KG1 (cell line): Measurements from ENCODE around the gene SHLD3.
A peak's percentile ranks its signal among the peaks of the same experiment; 100 is the strongest.
"Not testable (repeated sequence)": the region's sequence is repeated elsewhere in the genome, so short reads cannot be mapped to it uniquely, and the experiment has no call there.

ENCODE experiments used
- DNase-seq: peaks from one replicate; lab custom pipeline; 2025; lab: John Stamatoyannopoulos, UW

Gene SHLD3, protein sequence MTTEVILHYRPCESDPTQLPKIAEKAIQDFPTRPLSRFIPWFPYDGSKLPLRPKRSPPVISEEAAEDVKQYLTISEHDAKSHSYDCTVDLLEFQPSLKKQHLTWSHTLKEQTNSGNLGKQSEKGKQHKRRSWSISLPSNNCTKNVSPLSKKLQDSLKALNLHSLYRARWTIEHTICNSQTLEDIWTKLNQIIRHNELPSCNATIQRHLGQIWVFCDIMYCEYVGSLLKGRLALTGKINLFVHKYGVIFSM

DNA sequence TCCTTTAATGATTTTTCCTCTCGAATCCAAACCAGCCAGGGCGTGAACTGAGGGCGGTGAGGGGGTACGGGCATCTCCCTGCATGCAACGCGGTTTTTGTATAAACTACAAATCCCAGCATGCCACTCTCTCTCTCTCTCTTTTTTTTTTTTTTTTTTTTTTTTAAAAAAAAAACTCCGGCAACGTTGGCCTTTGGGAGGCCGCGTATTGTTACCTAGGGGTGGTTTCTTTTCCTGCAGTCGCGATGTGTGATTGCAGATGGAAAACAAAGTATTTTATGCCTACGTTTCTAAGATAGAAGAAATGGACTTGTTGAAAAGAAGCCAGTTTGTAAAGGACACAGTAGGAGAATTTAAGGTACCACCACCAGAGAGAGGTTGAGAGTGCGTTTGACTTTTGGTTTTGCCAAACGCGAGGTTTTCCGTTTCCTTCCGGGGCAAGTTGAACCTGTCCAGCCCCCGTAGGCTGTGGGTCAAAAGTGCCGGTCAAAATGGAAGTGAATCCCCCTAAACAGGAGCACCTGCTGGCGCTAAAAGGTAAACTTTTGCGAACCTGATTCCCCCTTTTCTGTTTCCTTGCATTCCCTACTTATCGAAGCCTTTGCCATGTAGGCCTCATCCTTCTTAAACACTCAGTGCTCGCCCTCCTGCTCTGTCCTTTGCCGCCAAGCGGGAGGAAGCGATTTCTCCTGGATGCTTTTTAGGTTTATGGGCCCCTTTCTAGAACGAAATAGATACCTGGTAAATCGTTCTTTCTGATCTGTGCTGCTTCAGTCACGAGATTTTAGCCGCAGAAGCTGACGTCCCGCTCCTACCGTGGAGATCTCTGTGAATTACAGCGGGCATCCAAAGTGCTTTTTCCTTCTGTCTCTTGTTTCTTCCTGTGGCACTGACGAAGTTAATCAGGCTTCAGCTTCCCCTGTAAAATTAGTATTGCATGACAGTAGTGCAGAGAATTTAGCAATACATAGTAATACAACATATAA, at the start of gene SHLD3, which contains the start of gene TRAPPC13:
Gene SHLD3 (plus strand): TSS at position 457 of the 985 bp plus-strand sequence. CDS start 4,561 bp downstream, outside the sequence.
Gene TRAPPC13 (plus strand): TSS at position 457 of the 985 bp plus-strand sequence. CDS start 34 bp downstream, at position 491.
- peak; percentile 95 for DNase-seq

DNA sequence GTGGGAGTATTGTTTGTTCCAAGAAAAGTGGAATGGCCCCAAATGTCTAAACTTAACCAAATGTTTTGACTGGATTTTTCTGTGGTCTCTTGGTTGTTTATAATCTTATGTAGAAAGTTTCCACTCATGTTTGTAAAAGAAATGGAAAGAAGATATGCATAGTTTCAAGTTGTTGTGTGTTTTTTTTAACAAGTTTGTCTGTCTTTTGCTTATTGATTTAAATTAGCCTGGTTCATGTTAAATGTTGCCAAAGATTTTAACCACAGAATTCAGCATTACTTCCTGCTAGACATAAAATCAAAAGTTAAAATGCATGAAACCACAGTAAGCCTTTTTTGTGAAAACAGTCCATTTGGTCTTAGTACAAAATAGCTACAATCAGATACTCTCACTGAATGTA, 47.7 kb upstream of the SHLD3 start:
- DNase-seq, result no peak

- DNase-seq, result no peak
Observed at GRCh38 chr5:65588694-65589093, 36.1 kb upstream of the SHLD3 start.

DNA sequence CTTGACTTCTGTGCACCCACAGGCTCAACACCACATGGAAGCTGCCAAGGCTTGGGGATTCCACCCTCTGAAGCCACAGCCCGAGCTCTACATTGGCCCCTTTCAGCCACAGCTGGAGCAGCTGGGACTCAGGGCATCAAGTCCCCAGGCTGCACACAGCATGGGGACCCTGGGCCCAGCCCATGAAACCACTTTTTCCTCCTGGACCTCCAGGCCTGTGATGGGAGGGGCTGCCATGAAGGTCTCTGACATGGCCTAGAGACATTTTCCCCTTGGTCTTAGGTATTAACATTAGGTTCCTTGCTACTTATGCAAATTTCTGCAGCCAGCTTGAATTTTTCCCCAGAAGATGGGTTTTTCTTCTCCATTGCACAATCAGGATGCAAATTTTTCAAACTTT, 23.1 kb upstream of the SHLD3 start:
- DNase-seq, result not testable (repeated sequence)

- no peak for DNase-seq
Observed at GRCh38 chr5:65611524-65611923, 13.3 kb upstream of the SHLD3 start.

GRCh38 chr5:65612298-65612907, 12.4 kb upstream of the SHLD3 start:
- DNase-seq, result no peak

DNA sequence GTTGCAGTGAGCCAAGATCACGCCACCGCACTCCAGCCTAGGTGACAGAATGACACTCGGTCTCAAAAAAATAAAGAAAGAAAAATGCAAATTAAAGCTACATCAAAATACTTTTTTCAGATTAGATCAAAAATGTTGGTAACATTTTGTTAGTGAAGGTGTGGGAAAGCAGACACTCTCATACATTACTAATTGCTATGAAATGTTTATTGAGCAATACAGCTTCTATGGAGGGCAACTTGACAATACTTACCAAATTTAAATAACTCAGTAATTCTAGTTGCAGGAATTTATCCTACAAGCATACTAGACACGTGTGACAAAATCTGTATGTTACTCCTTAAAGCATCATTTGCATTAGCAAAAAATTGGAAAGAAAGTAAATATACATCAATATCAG, 4.8 kb upstream of the SHLD3 start:
- DNase-seq, result no peak

DNA sequence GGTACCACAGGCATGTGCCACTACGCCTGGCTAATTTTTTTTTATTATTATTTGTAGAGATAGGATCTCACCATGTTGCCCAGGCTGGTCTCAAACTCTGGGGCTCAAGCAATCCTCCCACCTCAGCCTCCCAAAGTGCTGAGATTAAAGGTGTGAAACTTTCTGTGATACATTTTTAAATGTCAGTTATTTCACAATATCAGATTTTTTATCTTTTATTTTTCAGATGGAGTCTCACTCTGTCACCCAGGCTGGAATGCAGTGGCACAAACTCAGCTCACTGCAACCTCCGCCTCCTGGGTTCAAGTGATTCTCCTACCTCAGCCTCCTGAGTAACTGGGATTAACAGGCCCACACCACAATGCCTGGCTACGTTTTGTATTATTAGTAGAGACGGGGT, 2.9 kb upstream of the SHLD3 start:
- not testable (repeated sequence) for DNase-seq

DNA sequence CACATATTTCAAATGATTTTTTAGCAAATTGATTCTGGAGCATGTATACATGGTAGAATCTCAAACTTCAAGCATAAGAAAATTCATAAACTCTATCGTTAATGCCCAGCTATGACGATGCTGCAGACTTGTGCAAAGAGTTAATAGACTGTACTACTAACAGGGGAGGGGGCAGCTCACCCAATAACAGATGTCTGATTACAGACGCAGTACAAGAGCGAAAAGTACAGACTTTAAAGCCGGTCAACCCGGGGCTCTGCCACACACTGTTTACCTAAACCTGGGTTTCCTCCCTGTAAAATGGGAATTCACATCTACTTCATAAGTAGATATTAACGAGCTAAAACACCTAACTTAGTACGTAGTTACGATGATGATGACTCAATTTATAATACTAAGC, 1.3 kb upstream of the SHLD3 start:
- DNase-seq, result no peak

- DNase-seq, result peak; percentile 98
Observed at GRCh38 chr5:65624025-65624570, 729 bp upstream of the SHLD3 start, which contains the start of gene TRIM23. TRIM23 (minus strand) TSS chr5:65624333; CDS start chr5:65624274, 59 bp downstream.

- no peak for DNase-seq
Observed at GRCh38 chr5:65625743-65626142, 916 bp downstream of the SHLD3 start.

GRCh38 chr5:65630981-65631380, 6.2 kb downstream of the SHLD3 start:
- no peak for DNase-seq

DNA sequence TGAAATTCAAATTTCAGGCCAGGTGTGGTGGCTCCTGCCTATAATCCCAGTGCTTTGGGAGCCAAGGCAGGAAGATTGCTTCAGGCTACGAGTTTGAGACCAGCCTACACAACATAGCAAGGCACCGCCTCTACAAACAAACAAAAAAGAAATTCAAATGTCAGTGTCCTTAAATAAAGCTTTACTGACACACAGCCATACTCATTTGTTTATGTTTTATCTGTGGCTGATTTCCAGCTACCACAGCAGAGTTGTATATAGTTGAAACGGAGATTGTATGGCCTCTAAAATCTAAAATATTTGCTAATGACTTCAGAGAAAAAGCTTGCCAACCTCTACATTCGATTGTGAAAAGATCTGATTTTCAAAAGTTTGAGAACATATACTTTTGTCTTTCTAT, 15.4 kb downstream of the SHLD3 start:
- no peak for DNase-seq

DNA sequence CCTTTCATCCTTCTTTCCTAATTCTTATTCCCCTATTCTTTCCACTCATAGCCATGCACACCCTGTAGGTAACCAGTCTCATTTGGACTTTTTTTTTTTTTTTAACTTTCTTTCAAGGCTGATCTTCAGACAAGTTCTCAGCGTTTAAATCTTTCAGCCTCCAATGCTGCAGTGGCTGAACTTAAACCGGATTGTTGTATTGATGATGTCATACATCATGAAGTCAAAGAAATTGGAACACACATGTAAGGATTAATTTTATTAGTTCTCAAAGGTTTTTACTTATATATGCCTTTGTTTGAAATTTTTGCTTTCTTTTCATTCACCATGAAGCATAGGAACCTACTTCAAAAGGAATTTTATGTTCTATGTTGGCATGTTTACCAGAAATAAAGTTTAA, 22.1 kb downstream of the SHLD3 start:
- DNase-seq, result no peak

DNA sequence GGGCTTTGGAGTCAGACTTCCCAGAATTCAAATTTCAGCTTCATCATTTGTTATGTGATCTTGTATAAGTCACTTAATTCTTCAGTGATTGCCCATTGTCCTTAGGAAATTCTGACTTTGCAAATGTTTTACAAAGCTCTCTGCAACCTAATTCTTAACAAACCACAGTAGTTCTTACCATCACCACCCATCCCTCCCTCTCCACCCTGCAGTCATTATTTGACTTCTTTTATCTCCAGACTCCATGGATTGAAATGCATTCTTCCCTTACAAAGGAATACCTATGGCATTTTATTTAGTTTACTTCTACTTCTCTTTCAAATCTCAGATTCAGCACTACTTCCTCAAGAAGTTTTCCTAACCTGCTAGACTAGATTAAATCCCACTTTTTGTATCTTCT, 23.1 kb downstream of the SHLD3 start:
- DNase-seq, result no peak

DNA sequence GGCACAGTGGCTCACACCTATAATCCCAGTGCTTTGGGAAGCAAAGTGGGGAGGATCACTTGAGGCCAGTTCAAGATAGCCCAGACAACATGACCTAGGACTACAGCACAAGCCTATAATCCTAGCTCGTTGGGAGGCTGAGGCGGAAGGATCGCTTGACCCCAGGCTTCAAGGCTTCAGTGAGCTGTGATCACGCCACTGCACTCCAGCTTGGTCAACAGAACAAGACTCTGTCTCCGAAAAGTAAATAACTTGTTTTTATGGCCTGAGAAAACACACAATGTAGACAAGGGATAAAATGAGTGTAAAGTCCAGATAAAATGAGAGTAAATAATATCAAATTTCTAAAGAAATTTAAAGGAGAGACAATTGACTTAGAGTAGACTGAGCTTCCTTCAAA, 26.3 kb downstream of the SHLD3 start:
- DNase-seq, result no peak

DNA sequence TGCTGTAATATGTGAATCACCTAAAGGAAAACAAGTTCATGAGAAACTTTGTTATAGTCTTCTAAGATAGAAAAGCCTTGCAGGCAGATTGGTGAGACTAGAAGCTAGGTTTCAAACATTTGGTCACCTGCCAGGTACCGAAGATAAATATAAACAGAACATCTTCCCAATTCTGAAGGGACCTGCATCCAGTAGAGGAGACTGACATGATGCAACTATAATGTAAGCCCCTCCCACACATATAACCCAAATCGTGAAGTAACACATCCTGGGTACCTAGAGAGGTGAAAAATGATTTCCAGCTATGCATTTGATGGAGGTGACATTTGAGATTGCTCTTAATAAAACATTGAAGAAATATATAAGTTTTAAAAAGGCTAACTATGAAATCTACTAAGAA, 29.9 kb downstream of the SHLD3 start:
- DNase-seq, result no peak

DNA sequence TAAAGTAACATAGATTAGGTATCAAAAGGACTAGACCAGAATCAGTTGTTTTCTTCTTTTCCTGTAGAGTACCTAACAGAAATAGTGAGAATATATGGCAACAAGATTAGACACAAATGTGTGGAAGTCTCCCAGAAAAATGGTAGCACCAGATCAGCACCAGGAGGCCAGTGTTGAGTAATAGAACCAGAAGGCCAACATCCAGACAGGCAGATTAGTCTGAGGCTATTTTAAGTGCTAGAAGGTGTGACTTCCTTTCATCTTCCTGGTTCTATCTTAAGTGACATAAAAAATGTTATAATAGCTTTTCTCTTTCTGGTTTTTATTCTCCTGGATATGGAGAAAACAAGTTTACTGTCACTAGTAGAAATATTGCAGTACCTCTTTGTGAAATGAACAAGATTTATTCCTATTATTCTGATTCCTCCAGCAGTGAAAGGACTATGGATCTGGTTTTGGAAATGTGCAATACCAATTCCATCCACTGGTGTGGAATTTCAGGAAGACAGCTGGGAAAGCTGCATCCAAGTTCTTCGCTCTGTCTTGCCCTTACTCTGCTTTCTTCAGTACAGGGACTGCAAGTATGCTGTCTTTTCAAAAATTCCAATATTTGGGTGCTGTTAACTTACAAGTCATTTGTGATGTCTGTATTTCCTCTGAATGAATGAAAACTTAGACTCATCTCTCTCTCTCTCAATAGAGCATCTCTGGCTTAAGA, 39.1 kb downstream of the SHLD3 start:
- DNase-seq, result no peak

DNA sequence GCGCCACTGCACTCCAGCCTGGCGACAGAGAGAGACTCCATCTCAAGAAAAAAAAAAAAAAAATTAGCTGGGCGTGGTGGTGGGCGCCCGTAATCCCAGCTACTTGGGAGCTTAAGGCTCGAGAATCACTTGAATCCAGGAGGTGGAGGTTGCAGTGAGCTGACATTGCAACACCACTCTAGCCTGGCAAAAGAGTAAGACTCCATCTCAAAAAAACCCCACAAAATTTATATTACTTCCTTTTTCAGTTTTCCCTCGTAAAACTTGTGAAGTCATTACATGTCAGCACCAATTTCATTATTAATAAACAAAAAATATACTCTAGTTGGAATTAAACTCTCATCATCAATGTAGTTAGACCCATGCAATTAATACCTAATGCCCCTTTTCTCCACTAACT, 43.9 kb downstream of the SHLD3 start:
- no peak for DNase-seq

- no peak for DNase-seq
Observed at GRCh38 chr5:65672796-65673195, 48.0 kb downstream of the SHLD3 start.

DNA sequence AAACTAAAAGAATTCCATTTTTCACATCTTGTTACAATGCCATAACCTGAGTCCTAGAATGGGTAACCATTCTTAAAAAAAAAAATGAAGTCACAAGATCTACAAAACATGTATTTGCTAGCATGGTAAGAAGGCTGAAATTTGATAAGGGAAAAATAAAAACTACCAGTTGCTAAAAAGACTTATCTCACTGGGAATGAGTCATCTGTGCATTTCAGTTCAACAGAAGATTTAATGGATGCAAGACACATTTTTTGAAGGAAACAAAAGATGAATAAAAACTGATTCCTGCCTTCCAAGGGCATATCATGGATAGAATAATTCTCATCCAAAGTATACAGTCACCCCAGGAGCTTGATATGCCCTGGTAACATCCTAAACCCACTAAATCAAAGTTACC, 49.9 kb downstream of the SHLD3 start:
- DNase-seq, result no peak

DNA sequence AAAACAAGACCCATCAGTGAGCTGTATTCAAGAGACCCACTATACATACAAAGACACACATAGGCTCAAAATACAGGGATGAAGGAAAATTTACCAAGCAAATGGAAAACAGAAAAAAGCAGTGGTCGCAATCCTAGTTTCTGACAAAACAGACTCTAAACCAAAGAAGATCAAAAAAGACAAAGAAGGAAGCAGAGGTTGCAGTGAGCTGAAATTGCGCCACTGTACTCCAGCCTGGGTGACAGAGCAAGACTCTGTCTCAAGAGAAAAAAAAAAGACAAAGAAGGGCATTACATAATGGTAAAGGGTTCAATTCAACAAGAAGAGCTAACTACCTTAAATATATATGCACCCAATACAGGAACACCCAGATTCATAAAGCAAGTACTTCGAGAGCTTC, 51.2 kb downstream of the SHLD3 start:
- DNase-seq, result not testable (repeated sequence)
